ENCODE results near the gene BEST2. TPM values are rescaled to one million over a fixed set of nuclear protein-coding genes. Genes with fewer than 3 reads are reported as not detected.

The BEST2 gene
- total RNA-seq, 1 experiment from 2014 or later, result 0.10 TPM

DNA sequence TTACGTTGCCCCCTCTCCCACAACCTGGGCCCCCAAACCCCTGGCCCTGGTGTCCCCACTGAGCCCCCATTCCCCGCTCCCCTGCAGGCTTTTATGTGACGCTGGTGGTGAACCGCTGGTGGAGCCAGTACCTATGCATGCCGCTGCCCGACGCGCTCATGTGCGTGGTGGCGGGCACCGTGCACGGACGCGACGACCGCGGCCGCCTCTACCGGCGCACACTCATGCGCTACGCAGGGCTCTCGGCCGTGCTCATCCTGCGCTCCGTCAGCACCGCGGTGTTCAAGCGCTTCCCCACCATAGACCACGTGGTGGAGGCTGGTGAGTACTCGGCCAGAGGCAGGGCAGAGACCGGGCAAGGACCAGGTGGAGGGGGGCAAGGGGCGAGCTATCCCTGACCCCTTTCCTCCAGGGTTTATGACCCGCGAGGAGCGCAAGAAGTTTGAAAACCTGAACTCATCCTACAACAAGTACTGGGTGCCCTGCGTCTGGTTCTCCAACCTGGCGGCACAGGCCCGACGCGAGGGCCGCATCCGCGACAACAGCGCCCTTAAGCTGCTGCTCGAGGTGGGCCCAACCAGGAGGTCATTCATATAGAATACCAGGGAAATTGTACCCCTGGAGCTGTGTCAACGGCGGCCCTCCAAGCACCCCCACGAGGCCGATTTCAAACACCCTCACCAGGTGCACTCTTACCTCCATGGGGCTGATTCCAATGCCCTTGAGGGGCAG, 3.0 kb downstream of the BEST2 start:
- no peak for DNase-seq (ENCODE audit: low read depth, low spot score)
- H3K4me3 ChIP-seq (replicated peaks in 1 of 2; ENCODE audit: low read depth in 1 of 2, low read length in 2 of 2), result no peak overlapping the region
- no peak for TF ChIP-seq SIN3A (IDR thresholded peaks at IDR 0.05; ENCODE audit: low read depth)
- TF ChIP-seq ELF1 (IDR thresholded peaks at IDR 0.05; ENCODE audit: borderline replicate concordance, low read depth), result no peak
- TF ChIP-seq ZNF274 (IDR thresholded peaks at IDR 0.05; ENCODE audit: low read depth, low read length), result no peak
- TF ChIP-seq, protein P1, sequence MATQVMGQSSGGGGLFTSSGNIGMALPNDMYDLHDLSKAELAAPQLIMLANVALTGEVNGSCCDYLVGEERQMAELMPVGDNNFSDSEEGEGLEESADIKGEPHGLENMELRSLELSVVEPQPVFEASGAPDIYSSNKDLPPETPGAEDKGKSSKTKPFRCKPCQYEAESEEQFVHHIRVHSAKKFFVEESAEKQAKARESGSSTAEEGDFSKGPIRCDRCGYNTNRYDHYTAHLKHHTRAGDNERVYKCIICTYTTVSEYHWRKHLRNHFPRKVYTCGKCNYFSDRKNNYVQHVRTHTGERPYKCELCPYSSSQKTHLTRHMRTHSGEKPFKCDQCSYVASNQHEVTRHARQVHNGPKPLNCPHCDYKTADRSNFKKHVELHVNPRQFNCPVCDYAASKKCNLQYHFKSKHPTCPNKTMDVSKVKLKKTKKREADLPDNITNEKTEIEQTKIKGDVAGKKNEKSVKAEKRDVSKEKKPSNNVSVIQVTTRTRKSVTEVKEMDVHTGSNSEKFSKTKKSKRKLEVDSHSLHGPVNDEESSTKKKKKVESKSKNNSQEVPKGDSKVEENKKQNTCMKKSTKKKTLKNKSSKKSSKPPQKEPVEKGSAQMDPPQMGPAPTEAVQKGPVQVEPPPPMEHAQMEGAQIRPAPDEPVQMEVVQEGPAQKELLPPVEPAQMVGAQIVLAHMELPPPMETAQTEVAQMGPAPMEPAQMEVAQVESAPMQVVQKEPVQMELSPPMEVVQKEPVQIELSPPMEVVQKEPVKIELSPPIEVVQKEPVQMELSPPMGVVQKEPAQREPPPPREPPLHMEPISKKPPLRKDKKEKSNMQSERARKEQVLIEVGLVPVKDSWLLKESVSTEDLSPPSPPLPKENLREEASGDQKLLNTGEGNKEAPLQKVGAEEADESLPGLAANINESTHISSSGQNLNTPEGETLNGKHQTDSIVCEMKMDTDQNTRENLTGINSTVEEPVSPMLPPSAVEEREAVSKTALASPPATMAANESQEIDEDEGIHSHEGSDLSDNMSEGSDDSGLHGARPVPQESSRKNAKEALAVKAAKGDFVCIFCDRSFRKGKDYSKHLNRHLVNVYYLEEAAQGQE (IDR thresholded peaks at IDR 0.05; ENCODE audit: low read depth), result no peak
- TF ChIP-seq EGR1 (IDR thresholded peaks at IDR 0.05; ENCODE audit: low read depth), result no peak
- no peak for TF ChIP-seq RAD21 (IDR thresholded peaks at IDR 0.05; ENCODE audit: low read depth)
- no peak for TF ChIP-seq TCF7L2 (IDR thresholded peaks at IDR 0.05; ENCODE audit: borderline replicate concordance, extremely low read depth, insufficient read depth, insufficient read length)
- TF ChIP-seq CBX3 (IDR thresholded peaks at IDR 0.05; ENCODE audit: low read depth), result no peak
- TF ChIP-seq, protein P2, sequence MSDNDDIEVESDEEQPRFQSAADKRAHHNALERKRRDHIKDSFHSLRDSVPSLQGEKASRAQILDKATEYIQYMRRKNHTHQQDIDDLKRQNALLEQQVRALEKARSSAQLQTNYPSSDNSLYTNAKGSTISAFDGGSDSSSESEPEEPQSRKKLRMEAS (IDR thresholded peaks at IDR 0.05), result no peak
- no peak for TF ChIP-seq CEBPB (IDR thresholded peaks at IDR 0.05; ENCODE audit: low read depth)
- TF ChIP-seq JUND (IDR thresholded peaks at IDR 0.05), result no peak
- no peak for TF ChIP-seq ZFX (IDR thresholded peaks at IDR 0.05)
- TF ChIP-seq EZH2 (IDR thresholded peaks at IDR 0.05), result no peak
- TF ChIP-seq, protein P3, sequence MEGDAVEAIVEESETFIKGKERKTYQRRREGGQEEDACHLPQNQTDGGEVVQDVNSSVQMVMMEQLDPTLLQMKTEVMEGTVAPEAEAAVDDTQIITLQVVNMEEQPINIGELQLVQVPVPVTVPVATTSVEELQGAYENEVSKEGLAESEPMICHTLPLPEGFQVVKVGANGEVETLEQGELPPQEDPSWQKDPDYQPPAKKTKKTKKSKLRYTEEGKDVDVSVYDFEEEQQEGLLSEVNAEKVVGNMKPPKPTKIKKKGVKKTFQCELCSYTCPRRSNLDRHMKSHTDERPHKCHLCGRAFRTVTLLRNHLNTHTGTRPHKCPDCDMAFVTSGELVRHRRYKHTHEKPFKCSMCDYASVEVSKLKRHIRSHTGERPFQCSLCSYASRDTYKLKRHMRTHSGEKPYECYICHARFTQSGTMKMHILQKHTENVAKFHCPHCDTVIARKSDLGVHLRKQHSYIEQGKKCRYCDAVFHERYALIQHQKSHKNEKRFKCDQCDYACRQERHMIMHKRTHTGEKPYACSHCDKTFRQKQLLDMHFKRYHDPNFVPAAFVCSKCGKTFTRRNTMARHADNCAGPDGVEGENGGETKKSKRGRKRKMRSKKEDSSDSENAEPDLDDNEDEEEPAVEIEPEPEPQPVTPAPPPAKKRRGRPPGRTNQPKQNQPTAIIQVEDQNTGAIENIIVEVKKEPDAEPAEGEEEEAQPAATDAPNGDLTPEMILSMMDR (IDR thresholded peaks at IDR 0.05 in 2 of 3, conservative IDR thresholded peaks at IDR 0.05 in 1 of 3; ENCODE audit: borderline replicate concordance in 1 of 3, insufficient read depth in 1 of 3, low read depth in 2 of 3, low read length in 2 of 3), result no peak
- no peak for TF ChIP-seq YY1 (IDR thresholded peaks at IDR 0.05; ENCODE audit: extremely low read depth, insufficient replicate concordance, low read depth, low read length)
- no peaks in the 10 kb centered on the region for H4K20me1 ChIP-seq (ENCODE audit: insufficient read depth)
- no peak for ATAC-seq
- no peaks in the 10 kb centered on the region for H3K9me3 ChIP-seq (ENCODE audit: control insufficient read depth in 1 of 2, insufficient read depth in 1 of 2, low read depth in 1 of 2, low read length in 2 of 2)
- no peak overlapping the region for H3K9ac ChIP-seq (ENCODE audit: low read length)
- H3K36me3 ChIP-seq (ENCODE audit: control insufficient read depth in 1 of 2, insufficient read depth in 2 of 2, low read length in 2 of 2), result no peaks in the 10 kb centered on the region
- no peaks in the 10 kb centered on the region for H3K79me2 ChIP-seq (ENCODE audit: insufficient read depth, low read length)
- H3K4me1 ChIP-seq (ENCODE audit: control insufficient read depth in 1 of 2, insufficient read depth in 2 of 2, low read length in 2 of 2), result peaks cover 4 to 13% of the 10 kb centered on the region in 2 experiments; a peak in 3 of 4 replicates
- ChIA-PET RAD21 (ENCODE audit: low non-redundant PET in 1 of 2, low total read pairs in 2 of 2, uncharacterized antibody in 2 of 2, unreplicated experiment in 2 of 2) (no interaction called here), POLR2A (no interaction called here), CTCF (interaction anchor here (1.2 to 1.5 kb wide), 3 partner anchors 12 to 38 kb away, joined by 3 to 4 read pairs (median 3); no protein-coding TSS in a partner anchor)
- no peak overlapping the region for H3K27ac ChIP-seq (ENCODE audit: low read depth, low read length)
- intact Hi-C loops (cut with micrococcal nuclease), result no loop called here
- H3K4me2 ChIP-seq (ENCODE audit: low read length), result no peak overlapping the region
- no TSS peak for BruUV-seq (replicated peaks)
- H3K27me3 ChIP-seq (ENCODE audit: insufficient read depth, low read length), result no peaks in the 10 kb centered on the region
- no peak overlapping the region for H2AFZ ChIP-seq (ENCODE audit: low read depth, low read length, poor library complexity, severe bottlenecking)
- H3K9me2 ChIP-seq (ENCODE audit: insufficient read depth), result no peaks in the 10 kb centered on the region

Measured in HCT116 (cell line).